ENCODE measurements around the gene CLIC3. TPM values are rescaled to one million over a fixed set of nuclear protein-coding genes. Genes with fewer than 3 reads are reported as not detected.
A peak's percentile ranks its signal among the peaks of the same experiment; 100 is the strongest.

CLIC3 gene
- total RNA-seq, 2 experiments from 2014 or later = 2.1 to 2.8 TPM

- POLR2A ChIA-PET = interaction anchor here (0.6 to 2.2 kb wide), 8 partner anchors 9 to 96 kb away, joined by 3 to 12 read pairs (median 4); no protein-coding TSS in a partner anchor
- peak overlapping the region; percentile 65 for H3K27ac Mint-ChIP-seq
- no peaks in the 10 kb centered on the region for H3K36me3 ChIP-seq (ENCODE audit: insufficient read depth, low read length)
- H3K27me3 ChIP-seq (ENCODE audit: control insufficient read depth in 1 of 2, insufficient read depth in 2 of 2, low read length in 2 of 2) = no peaks in the 10 kb centered on the region
- intact Hi-C loops (cut with DNase I, micrococcal nuclease) = no loop called here
- no peak overlapping the region for H3K27ac ChIP-seq (ENCODE audit: low read depth in 1 of 2, low read length in 2 of 2)
- H3K9me3 ChIP-seq (ENCODE audit: control insufficient read depth in 1 of 2, insufficient read depth in 1 of 2, low read length in 2 of 2) = peaks cover 0 to 3% of the 10 kb centered on the region in 2 experiments
- no peaks in the 10 kb centered on the region for H3K27me3 Mint-ChIP-seq
- no peak for TF ChIP-seq CTCF (IDR thresholded peaks at IDR 0.05)
- H3K9me3 Mint-ChIP-seq = peaks cover 2% of the 10 kb centered on the region
- peak; percentile 63 for ATAC-seq (ENCODE audit: poor library complexity)
- peak overlapping the region; percentile 54 for H3K4me3 Mint-ChIP-seq
- peak in 4 of 14 experiments; percentile 39 to 80 (median 51) for DNase-seq
- H3K4me1 ChIP-seq (ENCODE audit: insufficient read depth, low read length) = peaks cover 79% of the 10 kb centered on the region
- H3K36me3 Mint-ChIP-seq (ENCODE audit: low read depth) = no peaks in the 10 kb centered on the region
- peaks cover 18% of the 10 kb centered on the region for H3K4me1 Mint-ChIP-seq (ENCODE audit: low read depth)
- no peak overlapping the region for H3K4me3 ChIP-seq (ENCODE audit: low read length)
- CTCF ChIA-PET = no interaction called here
Measured at GRCh38 chr9:136960212-136960937, 36.0 kb downstream of the CLIC3 start.

- POLR2A ChIA-PET = interaction anchor here (1.0 to 2.2 kb wide), 4 partner anchors 8 to 60 kb away, joined by 3 to 12 read pairs (median 4); no protein-coding TSS in a partner anchor
- H3K36me3 Mint-ChIP-seq (ENCODE audit: low read depth) = no peaks in the 10 kb centered on the region
- H3K4me3 Mint-ChIP-seq = no peak overlapping the region
- ATAC-seq (ENCODE audit: poor library complexity) (no peak), DNase-seq (no peak)
- intact Hi-C loops (cut with DNase I, micrococcal nuclease) = loop anchor here in 1 of 2 experiments (10.0 kb wide), 1 partner anchor 834 kb away; no protein-coding TSS in a partner anchor
- H3K9me3 Mint-ChIP-seq = peaks cover 2% of the 10 kb centered on the region
- Histone ChIP-seq H3K27me3 (ENCODE audit: control insufficient read depth in 1 of 2, insufficient read depth in 2 of 2, low read length in 2 of 2) (no peaks in the 10 kb centered on the region), H3K4me1 (ENCODE audit: insufficient read depth, low read length) (peaks cover 67% of the 10 kb centered on the region), H3K4me3 (ENCODE audit: low read length) (no peak overlapping the region), H3K36me3 (ENCODE audit: insufficient read depth, low read length) (no peaks in the 10 kb centered on the region), H3K9me3 (ENCODE audit: control insufficient read depth in 1 of 2, insufficient read depth in 1 of 2, low read length in 2 of 2) (peaks cover 0 to 3% of the 10 kb centered on the region in 2 experiments), H3K27ac (ENCODE audit: low read depth in 1 of 2, low read length in 2 of 2) (peak overlapping the region in 1 of 2 donors; percentile 49)
- H3K4me1 Mint-ChIP-seq (ENCODE audit: low read depth) = peaks cover 14% of the 10 kb centered on the region
- H3K27me3 Mint-ChIP-seq = no peaks in the 10 kb centered on the region
- no peak overlapping the region for H3K27ac Mint-ChIP-seq
- no peak for TF ChIP-seq CTCF (IDR thresholded peaks at IDR 0.05)
- CTCF ChIA-PET = no interaction called here
Measured at GRCh38 chr9:136958898-136959850, 37.2 kb downstream of the CLIC3 start.

- H3K36me3 Mint-ChIP-seq (ENCODE audit: low read depth) = no peaks in the 10 kb centered on the region
- intact Hi-C loops (cut with DNase I, micrococcal nuclease) = loop anchor here in 1 of 2 experiments (10.0 kb wide), 1 partner anchor 834 kb away; no protein-coding TSS in a partner anchor
- TF ChIP-seq CTCF (IDR thresholded peaks at IDR 0.05) = no peak
- ATAC-seq (ENCODE audit: poor library complexity) (no peak), DNase-seq (no peak)
- Histone ChIP-seq H3K36me3 (ENCODE audit: insufficient read depth, low read length) (no peaks in the 10 kb centered on the region), H3K4me1 (ENCODE audit: insufficient read depth, low read length) (peaks cover 60% of the 10 kb centered on the region), H3K27ac (ENCODE audit: low read depth in 1 of 2, low read length in 2 of 2) (peak overlapping the region in 1 of 2 donors; percentile 5), H3K9me3 (ENCODE audit: control insufficient read depth in 1 of 2, insufficient read depth in 1 of 2, low read length in 2 of 2) (peaks cover 0 to 3% of the 10 kb centered on the region in 2 experiments), H3K4me3 (ENCODE audit: low read length) (no peak overlapping the region), H3K27me3 (ENCODE audit: control insufficient read depth in 1 of 2, insufficient read depth in 2 of 2, low read length in 2 of 2) (no peaks in the 10 kb centered on the region)
- no peak overlapping the region for H3K27ac Mint-ChIP-seq
- no peak overlapping the region for H3K4me3 Mint-ChIP-seq
- peaks cover 2% of the 10 kb centered on the region for H3K9me3 Mint-ChIP-seq
- H3K27me3 Mint-ChIP-seq = no peaks in the 10 kb centered on the region
- CTCF ChIA-PET = no interaction called here
- H3K4me1 Mint-ChIP-seq (ENCODE audit: low read depth) = peaks cover 14% of the 10 kb centered on the region
- POLR2A ChIA-PET = no interaction called here
Measured at GRCh38 chr9:136958473-136958872, 37.9 kb downstream of the CLIC3 start.

All from CD4-positive, alpha-beta T cell (primary cell).